ENCODE measurements around the gene SHISA6.

Gene SHISA6

GRCh38 chr17:11240841-11241610 is at the start of gene SHISA6:
Gene SHISA6, plus strand, starts transcription at chr17:11241213.
- no peak for DNase-seq

- no peak for DNase-seq
Observed at GRCh38 chr17:11195801-11196200, 45.2 kb upstream of the SHISA6 start.

GRCh38 chr17:11204991-11205390 is 36.0 kb upstream of the SHISA6 start:
- no peak for DNase-seq

DNA sequence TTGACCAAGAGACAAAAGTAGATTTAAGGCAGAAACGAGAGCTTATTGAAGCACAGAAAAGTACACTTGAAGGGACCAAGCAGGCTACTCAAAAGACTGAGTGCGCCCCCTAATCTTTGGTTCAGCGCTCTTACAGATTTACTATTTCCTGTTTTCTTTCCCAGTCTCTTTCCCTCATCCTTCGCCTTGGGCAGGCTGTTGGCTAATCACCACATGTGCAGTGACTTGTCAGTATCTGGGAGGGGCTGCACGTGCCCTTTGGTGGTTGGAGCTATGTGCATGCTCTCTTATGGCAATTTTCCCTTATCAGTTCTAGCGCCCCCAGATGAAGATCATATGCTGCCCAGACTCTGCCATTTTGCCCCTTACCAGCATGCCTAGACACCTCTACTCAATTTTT is 35.4 kb upstream of the SHISA6 start:
- no peak for DNase-seq

DNA sequence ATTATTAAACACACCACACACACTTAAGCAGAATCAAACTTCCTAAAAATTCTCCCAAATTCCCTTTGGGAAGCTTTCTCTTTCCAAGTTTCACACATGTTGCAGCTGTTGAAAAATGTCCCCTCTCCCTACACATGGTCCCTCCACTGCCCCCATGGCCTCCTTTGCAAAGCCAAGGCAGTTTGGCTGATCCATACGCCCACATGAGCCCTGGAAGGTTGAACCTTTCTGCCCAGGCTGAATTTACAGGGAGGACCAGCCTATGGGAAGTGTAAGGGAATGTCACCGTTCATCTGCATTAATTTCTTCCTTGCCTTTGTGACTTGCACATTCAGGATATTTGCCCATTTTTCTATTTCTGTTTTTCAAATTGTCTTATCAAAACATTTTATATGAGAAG is 31.1 kb upstream of the SHISA6 start:
- DNase-seq = no peak

DNA sequence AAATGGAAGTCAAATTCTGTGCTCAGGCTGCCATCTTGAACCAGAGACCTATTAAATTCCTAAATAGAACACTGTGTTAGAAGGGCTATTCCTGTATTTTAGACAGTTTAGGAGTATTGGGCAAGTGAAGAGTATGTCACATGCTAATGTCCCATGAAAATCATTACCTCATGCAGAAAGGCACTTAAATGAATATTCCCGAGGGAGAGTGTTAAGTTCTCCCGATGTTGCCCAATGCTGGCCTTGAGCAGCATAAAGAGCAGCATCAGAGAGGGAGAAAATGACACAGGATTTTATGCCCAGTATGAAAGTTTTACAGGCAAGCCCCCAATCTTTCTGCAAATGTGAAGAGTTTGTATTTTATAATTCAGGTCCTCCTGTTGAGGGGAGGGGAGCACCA is 28.2 kb upstream of the SHISA6 start:
- no peak for DNase-seq

GRCh38 chr17:11216976-11217375 is 24.0 kb upstream of the SHISA6 start:
- DNase-seq = no peak

GRCh38 chr17:11221196-11221595 is 19.8 kb upstream of the SHISA6 start:
- DNase-seq = no peak

DNA sequence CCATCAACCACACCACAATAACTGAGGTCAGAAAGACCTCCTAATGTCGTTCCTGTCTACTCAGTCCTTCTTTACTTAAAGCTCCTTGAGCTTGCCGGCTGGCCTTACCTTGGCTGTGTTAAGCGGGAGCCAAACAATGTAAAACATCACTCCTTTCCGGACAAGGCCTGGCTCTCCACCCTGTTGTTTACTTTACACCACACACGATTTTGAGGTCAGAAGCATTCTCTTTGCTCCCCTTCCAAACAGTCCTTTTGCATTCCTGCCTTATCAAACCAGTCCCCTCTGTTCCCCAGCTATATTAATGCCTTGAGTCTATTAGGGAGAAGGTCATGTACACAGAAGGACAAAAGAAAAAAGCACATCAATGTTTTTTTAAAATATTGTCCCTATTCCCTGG is 19.3 kb upstream of the SHISA6 start:
- DNase-seq = no peak

DNA sequence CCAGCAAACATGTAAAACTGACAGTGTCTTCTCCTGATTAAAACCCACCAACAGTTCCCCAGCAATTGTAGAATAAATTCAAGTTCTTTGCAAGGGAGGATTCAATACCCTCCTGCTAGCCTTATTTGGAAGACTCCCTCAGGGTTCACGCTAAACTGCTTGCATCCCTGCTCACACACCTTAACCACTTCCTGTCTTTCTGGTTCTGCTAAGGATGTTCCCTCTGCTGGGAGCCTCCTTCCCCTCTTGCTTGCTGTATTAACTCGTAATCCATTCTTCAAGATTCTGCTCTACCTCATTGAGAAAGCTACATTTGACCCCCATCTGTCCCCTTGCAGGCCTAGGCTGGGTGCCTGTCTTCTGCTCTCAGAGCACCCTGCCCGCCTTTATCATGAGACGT is 2.3 kb upstream of the SHISA6 start:
- no peak for DNase-seq

- no peak for DNase-seq
Observed at GRCh38 chr17:11239379-11239970, 1.5 kb upstream of the SHISA6 start.

DNA sequence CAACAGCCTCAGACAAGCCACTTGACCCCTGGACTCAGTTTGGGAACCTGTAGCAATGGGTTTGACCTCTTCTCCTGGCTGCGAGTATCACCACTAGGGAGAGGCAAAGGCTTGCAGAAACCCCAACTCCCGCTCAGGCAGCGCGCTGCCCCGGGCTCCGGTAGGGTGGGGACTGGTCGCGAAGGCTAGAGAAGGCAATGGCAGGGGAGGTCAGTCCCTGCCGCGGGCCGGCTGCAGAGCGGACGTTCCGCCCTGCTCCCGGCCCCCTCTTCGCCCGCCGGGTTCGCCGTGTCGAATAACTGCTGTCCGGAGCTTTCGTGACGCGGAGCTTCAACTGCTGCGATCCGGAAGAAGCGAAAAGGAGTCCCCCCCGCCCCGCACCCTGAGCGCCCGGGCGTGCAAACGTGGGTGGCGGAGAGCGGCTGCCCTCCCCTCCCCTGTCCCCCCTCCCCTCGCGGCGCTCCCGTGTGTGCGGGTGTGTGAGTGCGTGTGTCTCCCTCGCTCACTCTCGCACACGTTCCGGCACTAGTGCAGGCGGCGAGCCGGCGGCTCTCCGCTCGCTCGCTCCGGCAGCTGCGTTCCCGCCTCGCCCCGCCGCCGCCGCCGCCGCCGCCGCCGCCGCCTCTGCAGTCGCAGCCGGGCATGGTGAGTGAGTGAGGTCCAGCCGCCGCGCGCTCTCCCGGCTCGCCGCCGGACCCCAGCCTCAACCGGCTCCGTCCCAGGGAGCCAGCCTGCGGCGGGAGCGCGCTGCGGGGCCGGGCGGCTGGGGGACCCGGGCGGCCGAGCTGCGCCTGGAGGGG is 772 bp upstream of the SHISA6 start:
- DNase-seq = no peak

- DNase-seq = no peak
Observed at GRCh38 chr17:11241611-11242226, 706 bp downstream of the SHISA6 start.

DNA sequence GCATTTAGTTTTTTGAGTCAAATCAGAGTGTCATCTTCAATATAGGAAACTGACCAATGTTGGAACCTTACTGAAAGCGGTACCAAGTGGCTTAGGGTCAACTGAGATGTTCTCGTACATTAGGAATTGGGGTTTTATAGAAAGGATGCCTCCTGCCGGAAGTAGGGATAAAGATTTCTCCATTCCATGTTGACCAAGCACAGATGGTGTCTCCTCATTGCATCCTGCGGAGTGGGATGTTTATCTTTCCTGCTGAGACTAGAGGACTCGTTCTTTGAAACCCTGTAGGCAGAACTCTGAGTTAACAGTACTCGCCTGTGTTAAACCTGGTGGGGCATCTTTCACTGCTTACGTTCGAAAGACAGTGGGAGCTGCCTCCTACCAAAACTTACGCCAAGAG is 1.4 kb downstream of the SHISA6 start:
- DNase-seq = no peak

DNA sequence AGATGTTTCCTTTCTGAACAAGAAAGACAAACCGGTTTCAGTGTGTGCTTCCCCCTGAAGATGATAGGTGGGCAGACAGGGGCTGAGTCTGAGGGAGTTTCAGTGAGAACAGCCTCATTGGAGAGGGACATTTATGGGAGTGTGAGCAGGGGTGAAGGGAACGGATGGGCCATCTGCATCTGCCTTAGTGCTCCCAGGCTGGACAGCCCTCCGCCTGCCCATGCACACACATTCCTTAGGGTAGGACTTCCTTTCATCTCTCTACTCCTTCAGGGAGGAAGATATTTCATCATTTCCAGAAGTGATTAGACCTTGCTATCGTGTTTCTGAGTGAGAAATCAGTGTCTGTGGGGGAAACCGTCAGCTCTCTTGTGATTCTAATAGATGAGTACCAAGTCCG is 3.8 kb downstream of the SHISA6 start:
- DNase-seq = no peak

DNA sequence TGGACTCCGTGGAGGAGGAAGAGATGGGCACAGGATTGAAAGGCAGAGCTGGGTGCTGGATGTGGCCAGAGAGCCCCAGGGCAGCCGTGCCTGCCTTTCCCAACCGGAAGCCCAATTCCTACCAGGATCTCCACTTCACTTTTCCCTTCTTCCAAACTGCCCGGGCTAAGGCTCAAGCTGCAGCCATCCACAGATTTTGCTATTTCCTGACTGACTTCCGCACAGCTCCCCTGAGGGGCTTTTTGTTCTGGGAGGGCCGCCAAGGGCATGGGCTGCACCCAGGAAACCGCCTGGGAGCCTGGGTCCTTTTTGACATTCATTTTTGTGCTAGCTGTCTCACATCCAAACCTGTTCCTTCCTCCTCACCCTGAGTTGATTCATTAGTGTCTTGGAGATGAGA is 4.2 kb downstream of the SHISA6 start:
- DNase-seq = no peak

- DNase-seq = no peak
Observed at GRCh38 chr17:11245791-11246190, 4.8 kb downstream of the SHISA6 start.

GRCh38 chr17:11250161-11250560 is 9.1 kb downstream of the SHISA6 start:
- DNase-seq = no peak

- no peak for DNase-seq
Observed at GRCh38 chr17:11251561-11252107, 10.6 kb downstream of the SHISA6 start.

GRCh38 chr17:11252146-11252545 is 11.1 kb downstream of the SHISA6 start:
- no peak for DNase-seq

DNA sequence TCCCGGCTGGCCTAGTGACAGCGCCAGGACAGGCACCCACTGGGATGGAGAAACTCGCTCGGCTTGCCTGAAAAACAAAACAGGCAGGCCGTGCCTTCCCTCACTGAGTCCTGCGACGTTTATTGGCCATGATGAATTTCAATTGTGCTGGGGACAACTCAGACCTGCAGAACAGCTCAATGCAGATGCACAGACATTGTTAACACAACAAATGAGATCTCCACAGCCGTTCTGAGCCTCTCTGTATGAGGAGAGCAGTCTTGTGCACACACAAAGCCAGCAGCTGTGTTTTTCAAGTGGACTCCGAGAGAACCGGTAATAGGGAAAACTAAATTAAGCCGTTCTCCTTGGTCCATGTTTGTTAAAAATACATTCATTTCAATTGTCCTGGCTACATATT is 15.9 kb downstream of the SHISA6 start:
- no peak for DNase-seq

- DNase-seq = no peak
Observed at GRCh38 chr17:11264183-11264871, 23.3 kb downstream of the SHISA6 start.
